Measurements from ENCODE around the gene PCBP2.
"Not testable (repeated sequence)": the region's sequence is repeated elsewhere in the genome, so short reads cannot be mapped to it uniquely, and the experiment has no call there.

Gene PCBP2

GRCh38 chr12:53472056-53472582 lies 20.2 kb downstream of the PCBP2 start:
- no peak for DNase-seq (ENCODE audit: low spot score)

GRCh38 chr12:53474077-53474476 lies 22.2 kb downstream of the PCBP2 start:
- DNase-seq (ENCODE audit: low spot score): no peak

- DNase-seq (ENCODE audit: low spot score): no peak
These were observed 22.9 kb downstream of the PCBP2 start for GRCh38 chr12:53474819-53475218.

GRCh38 chr12:53476769-53477209 lies 24.9 kb downstream of the PCBP2 start:
- no peak for DNase-seq (ENCODE audit: low spot score)

- no peak for DNase-seq (ENCODE audit: low spot score)
These were observed 27.0 kb downstream of the PCBP2 start for GRCh38 chr12:53478865-53479264.

- no peak for DNase-seq (ENCODE audit: low spot score)
These were observed 27.4 kb downstream of the PCBP2 start for GRCh38 chr12:53479331-53479730.

- DNase-seq (ENCODE audit: low spot score): no peak
These were observed 28.9 kb downstream of the PCBP2 start for GRCh38 chr12:53480491-53481442.

GRCh38 chr12:53481458-53481857 lies 29.6 kb downstream of the PCBP2 start:
- DNase-seq (ENCODE audit: low spot score): not testable (repeated sequence)

- DNase-seq (ENCODE audit: low spot score): peak; percentile 64
These were observed 30.2 kb downstream of the PCBP2 start for GRCh38 chr12:53481939-53482586.

GRCh38 chr12:53482626-53483168 lies 30.8 kb downstream of the PCBP2 start:
- DNase-seq (ENCODE audit: low spot score): no peak

GRCh38 chr12:53483225-53483978 lies 31.5 kb downstream of the PCBP2 start:
- DNase-seq (ENCODE audit: low spot score): no peak

GRCh38 chr12:53483979-53484377 lies 32.1 kb downstream of the PCBP2 start:
- DNase-seq (ENCODE audit: low spot score): no peak

- no peak for DNase-seq (ENCODE audit: low spot score)
These were observed 33.0 kb downstream of the PCBP2 start for GRCh38 chr12:53484686-53485575.

- no peak for DNase-seq (ENCODE audit: low spot score)
These were observed 34.2 kb downstream of the PCBP2 start for GRCh38 chr12:53485955-53486735.

- DNase-seq (ENCODE audit: low spot score): no peak
These were observed 35.0 kb downstream of the PCBP2 start for GRCh38 chr12:53486736-53487487.

GRCh38 chr12:53489242-53489864 lies 37.5 kb downstream of the PCBP2 start:
- DNase-seq (ENCODE audit: low spot score): no peak

GRCh38 chr12:53492188-53492587 lies 40.3 kb downstream of the PCBP2 start:
- DNase-seq (ENCODE audit: low spot score): no peak

GRCh38 chr12:53492830-53493609 lies 41.1 kb downstream of the PCBP2 start:
- peak; percentile 81 for DNase-seq (ENCODE audit: low spot score)

All from RKO (cell line).